GM21737 (cell line): ENCODE measurements around the gene FAM184B.
A peak's percentile ranks its signal among the peaks of the same experiment; 100 is the strongest.
"Not testable (repeated sequence)": the region's sequence is repeated elsewhere in the genome, so short reads cannot be mapped to it uniquely, and the experiment has no call there.

Experiments
- ATAC-seq: cut with Tn5 transposase; IDR thresholded peaks from one replicate; pipeline ENCODE4 v1.9.1; 2021; ENCODE audit warnings: mild to moderate bottlenecking, moderate library complexity; ENCODE audit not compliant: unreplicated experiment

The FAM184B gene

GRCh38 chr4:17690135-17690534, 91.3 kb downstream of the FAM184B start:
- no peak for ATAC-seq

- ATAC-seq, result no peak
Observed at GRCh38 chr4:17688011-17688441, 93.4 kb downstream of the FAM184B start.

GRCh38 chr4:17687237-17687857, 94.1 kb downstream of the FAM184B start:
- no peak for ATAC-seq

GRCh38 chr4:17684648-17685047, 96.8 kb downstream of the FAM184B start:
- ATAC-seq, result not testable (repeated sequence)

GRCh38 chr4:17682222-17682566, 99.2 kb downstream of the FAM184B start:
- ATAC-seq, result no peak

- ATAC-seq, result no peak
Observed at GRCh38 chr4:17681281-17682221, 99.9 kb downstream of the FAM184B start.

GRCh38 chr4:17680559-17681280, 100.7 kb downstream of the FAM184B start:
- ATAC-seq, result no peak

- no peak for ATAC-seq
Observed at GRCh38 chr4:17670423-17670822, 111.0 kb downstream of the FAM184B start.

GRCh38 chr4:17667653-17668201, 113.7 kb downstream of the FAM184B start:
- ATAC-seq, result no peak

- no peak for ATAC-seq
Observed at GRCh38 chr4:17667253-17667652, 114.2 kb downstream of the FAM184B start.

GRCh38 chr4:17665852-17666251, 115.6 kb downstream of the FAM184B start:
- ATAC-seq, result no peak

- ATAC-seq, result peak; percentile 38
Observed at GRCh38 chr4:17665346-17665745, 116.1 kb downstream of the FAM184B start.

- ATAC-seq, result peak; percentile 95
Observed at GRCh38 chr4:17664755-17665154, 116.7 kb downstream of the FAM184B start.

- ATAC-seq, result no peak
Observed at GRCh38 chr4:17662694-17663093, 118.7 kb downstream of the FAM184B start.

GRCh38 chr4:17659196-17659595, 122.2 kb downstream of the FAM184B start:
- not testable (repeated sequence) for ATAC-seq

- no peak for ATAC-seq
Observed at GRCh38 chr4:17657849-17658248, 123.6 kb downstream of the FAM184B start.

- no peak for ATAC-seq
Observed at GRCh38 chr4:17657090-17657489, 124.3 kb downstream of the FAM184B start.

GRCh38 chr4:17654701-17655100, 126.7 kb downstream of the FAM184B start:
- no peak for ATAC-seq

GRCh38 chr4:17650406-17650805, 131.0 kb downstream of the FAM184B start:
- no peak for ATAC-seq

GRCh38 chr4:17647927-17648326, 133.5 kb downstream of the FAM184B start:
- ATAC-seq, result no peak

GRCh38 chr4:17647176-17647806, 134.1 kb downstream of the FAM184B start:
- no peak for ATAC-seq
